Anterior cingulate cortex (tissue), 58 donors: ENCODE results near the gene CYB561D1.
A peak's percentile ranks its signal among the peaks of the same experiment; 100 is the strongest.

Experiments
- DNase-seq, 58 donors: peaks; one replicate each; lab custom pipeline; 2025; lab: John Stamatoyannopoulos, UW

CYB561D1 gene

DNA sequence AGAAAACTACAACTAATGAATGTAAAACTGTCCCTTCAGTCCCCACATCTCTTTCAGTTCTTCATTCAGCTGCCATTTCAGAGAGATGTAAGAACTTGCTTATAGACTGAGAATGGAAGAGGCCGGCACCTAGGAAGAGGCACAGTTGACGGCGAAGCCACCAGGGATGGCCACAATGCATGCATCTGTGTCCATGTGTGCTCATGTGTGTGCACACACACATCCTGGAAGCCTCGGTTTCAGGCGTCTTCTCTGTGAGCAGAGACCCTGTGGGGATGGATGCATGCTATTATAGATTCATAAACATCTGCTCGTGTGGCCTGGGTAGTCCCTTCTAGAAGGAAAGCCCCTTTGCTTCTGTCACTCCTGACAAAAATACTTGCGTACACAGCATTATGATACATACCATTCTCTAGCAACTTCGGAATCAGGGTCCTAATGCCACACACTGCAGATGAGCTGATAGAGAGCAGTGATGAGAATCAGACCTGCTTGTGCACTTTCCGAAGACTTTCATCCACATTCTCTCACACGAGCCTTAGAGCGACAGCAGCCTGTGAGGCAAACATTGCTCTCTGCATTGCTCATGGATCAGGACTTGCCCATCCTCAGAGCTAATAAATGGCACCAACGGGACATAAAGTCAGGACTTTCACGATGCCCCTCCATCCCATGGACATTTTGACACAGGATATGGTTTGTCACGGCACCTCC, 33.4 kb downstream of the CYB561D1 start:
- no peak for DNase-seq

DNA sequence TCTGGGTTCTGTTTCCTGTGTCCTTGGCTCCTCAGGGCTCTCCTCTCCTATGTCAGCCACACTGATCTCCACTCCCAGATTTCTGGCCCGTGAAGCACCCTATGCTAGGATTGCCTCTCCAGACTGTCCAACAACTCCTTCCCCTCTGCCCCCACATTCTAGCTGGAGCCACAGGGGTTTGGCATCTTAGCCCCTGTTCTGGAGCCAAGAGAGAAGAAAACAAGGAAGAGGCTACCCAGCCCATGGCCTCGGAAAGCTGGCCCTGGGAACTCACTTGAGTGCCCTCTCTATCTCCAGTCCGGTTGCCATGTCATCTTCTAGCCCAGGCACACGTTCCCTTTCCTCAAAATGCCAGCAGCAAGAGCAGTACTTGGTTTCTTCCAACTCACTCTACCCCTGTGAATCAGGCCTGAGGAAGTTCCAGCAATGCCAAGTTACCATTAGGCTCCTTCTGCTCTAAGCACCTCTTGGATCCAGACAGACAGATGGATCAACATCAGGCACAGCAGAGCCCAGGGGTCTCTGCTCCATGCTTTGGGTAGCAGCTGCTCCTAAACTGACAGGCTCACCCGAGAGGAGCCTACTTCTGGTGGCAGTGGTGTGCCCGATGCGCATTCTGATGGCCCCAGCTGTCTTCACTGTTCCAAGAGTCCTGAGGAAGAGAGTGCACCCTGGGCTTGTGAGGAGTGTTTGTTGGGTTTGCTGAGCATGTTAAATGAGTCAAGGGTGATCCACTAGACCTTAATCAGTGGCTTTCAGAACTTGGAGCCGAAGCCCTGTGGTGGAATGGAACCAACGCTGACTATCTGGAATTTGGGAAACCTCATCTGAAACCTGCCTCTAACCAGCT, 34.2 kb downstream of the CYB561D1 start:
- DNase-seq: no peak

DNA sequence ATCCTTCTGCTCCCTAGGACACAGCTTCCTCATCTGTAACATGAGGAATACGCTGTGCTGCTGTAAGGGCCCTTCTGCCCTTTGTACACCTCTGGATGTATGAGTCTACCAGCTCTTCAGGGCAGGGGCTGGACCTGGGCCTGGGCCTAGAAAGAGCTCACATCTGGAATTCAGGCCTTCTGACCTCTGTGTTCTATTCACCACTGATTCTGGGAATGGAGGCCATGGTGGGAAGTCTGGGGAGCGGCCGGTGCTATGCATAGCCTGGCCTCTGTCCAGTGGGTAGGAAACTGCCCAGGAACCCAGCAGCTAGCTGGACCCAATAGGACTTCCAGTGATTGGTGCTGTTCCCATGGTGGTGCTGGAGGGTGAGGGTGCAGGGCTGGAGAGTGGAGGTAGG, 34.8 kb downstream of the CYB561D1 start:
- DNase-seq: no peak

DNA sequence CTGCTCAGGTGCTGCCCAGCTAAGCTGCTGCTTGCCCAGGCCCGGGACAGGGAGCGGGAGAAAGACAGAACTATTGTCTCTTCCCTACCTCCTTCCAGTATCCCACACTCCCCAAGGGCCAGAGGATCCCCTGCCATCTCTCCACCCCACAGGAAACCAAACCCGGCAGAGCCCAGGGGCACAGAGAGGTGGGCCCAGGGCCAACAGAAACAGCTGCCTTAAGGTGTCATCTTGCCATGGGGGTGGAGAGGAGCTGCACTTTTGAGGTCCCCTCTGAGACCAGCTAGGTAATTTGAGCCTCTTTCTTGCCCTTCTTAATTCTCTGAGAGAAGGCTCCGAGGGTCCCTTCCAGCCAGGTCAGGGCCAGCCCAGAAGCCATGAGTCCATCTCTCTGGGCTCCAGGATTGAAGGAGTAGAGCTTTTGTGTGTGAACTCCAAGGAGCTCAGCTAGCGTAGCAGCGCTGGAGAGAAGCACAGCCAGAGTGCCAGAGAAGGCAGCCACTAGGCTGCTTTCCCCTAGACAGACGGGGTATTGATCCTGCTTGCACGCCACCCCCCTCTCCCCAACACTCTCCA, 36.1 kb downstream of the CYB561D1 start:
- peak in 2 of 58 donors; percentile 47 to 78 for DNase-seq

DNA sequence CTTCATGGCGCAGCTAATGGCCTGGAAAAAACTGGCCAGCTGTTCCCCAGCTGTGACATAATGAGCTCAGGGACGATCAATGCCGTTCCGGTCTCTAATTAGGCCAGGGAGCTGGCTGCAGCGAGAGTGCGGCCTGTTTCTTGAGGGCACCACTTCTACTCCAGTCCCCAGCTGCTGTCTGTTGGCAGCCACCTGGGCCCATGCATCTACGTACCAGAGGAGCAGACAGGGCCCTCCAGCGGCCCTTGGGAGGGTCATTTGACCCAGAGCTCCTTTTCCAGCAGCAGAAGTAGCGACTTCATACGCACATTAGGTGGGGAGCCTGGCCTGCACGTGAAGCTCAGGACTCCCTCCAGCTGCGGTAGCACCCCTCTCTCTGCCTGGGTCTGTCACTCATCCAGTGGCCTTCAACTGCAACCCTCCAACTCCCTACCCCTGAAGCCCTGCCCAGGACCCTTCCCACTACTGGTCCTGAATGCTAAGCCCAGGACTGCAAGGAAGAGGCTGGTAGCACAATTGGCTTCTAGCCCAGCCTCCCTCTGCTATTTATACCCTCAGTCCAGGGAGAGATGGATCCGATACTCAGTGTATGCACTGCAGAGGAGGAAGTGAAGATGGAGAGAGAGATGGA, 36.7 kb downstream of the CYB561D1 start:
- DNase-seq: peak in 37 of 58 donors; percentile 13 to 79 (median 41)

DNA sequence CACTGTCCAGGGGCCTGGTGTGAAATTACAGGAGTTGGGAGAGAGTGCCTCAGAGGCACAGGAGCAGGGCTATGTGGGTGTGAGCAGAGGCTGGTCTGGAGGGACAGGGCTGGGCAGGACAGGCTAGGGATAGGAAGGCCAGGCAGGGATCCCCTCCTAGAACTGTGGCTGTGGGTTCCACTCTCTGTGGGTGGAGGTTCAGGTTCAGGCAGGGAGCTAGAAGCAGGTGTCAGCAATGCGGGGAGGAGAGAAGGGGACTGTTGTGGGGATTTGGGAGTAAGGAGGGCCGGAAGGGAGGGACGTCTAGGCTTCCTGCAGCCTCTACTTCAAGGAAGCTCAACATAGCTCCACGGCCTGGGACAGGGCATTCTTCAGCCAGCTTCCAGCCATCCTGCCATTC, 37.5 kb downstream of the CYB561D1 start:
- no peak for DNase-seq

DNA sequence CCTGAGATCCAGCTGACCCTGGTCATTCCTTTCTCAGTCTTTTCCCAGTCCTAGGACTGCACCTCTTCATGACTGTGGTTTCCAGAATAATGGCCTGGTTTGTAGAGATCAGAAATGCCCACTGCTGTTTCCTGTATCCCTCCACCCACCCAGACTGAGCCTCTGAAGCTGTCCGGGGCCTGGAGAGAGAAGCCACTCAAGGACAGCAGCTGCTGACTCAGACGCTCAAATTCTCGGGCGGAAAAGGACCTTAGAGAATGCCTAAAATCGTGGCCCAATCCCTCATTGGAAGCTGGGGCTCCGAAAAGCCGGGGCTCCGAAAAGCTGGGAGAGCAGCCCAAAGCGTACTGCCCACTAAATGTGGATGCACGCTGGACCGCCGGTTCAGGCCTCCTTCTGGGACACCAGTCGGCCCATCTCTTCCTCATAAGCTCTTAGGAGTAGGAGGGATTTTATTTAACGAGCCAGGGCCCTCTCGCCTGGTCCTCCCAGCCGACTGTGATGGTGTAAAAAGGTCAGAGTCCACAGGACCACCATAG, 38.0 kb downstream of the CYB561D1 start:
- peak in 3 of 58 donors; percentile 48 to 63 (median 54) for DNase-seq

DNA sequence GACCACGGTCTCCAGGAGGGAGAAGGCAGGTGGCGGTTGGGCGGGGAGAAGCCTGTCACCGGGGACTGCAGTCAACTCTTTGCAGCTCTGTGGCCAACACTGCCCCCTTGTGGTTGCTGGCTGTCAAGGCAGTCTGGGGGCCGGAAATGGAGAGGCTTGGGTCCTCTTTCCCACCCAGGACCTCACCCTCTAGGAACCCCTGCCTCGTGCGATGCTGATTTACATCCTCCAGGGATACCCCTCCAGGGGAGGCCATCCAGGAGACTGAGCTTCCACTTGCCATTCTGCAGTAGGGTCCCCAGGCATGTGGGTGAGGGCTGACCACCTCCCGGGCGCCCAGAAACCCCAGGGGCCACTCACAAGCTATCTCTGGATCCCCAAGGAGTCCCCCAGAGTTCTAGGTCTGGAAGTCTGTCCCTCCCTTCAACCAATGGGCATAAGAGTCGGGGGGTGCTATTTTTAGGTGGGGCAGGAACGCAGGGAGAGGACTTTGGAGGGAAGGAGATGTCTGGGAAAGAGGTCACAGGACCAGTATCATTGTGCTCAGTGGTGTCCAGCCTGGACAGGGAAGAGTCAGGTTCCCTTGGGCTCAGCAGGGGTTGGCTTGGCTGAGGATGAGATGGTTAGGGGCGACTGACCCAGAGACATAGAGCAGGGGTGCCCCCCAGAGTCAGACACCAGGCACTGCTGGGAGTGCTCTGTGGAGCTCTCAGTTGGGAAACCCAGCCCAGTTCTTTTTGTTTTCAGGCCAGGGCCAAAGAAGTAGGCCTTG, 38.7 kb downstream of the CYB561D1 start:
- peak in 56 of 58 donors; percentile 24 to 90 (median 72) for DNase-seq

DNA sequence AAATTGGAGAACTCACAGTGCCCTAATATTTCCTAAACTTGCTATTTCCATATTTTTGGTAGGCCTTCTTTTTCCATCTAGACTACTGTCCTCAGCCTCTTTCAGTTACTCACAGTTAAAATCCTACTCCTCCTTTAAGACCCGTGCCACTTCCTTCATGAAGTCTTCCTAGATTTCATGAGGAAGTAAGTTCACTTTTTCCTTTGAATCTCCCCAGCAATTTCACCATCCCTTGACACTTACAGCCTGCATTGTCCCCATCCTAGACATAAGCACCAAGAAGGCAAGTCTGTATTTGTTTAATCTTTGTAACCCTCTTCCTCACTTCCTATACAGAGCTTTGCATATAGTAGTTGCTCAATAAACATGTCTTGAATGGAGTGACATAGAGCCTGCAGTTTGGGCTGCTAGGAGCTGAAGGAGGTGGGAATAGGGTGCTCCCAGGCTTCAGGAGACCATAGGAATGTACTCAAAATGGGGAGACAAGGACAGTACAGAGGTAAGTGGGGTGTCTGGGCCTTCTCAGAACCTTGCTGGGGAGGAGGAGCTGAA, 40.5 kb downstream of the CYB561D1 start:
- DNase-seq: no peak

DNA sequence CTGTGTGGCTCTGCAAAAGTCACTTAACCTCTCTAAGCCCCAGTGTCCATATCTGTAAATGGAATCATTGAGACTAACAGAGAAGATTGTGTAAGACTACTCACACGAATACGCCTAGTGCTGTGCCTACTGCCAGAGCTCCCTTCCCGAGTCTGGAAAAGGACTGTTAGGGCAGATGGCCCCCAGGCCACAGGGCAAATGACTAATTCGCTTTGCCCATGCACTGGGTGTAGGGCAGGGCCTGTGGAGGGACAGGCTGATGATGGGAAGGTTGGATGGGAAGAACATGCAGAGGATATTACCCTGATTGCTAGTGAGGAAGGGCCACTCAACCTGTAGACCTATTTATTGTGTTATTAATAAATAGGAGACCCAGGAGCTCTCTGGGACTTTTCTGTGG, 41.6 kb downstream of the CYB561D1 start:
- peak in 1 of 58 donors; percentile 41 for DNase-seq

DNA sequence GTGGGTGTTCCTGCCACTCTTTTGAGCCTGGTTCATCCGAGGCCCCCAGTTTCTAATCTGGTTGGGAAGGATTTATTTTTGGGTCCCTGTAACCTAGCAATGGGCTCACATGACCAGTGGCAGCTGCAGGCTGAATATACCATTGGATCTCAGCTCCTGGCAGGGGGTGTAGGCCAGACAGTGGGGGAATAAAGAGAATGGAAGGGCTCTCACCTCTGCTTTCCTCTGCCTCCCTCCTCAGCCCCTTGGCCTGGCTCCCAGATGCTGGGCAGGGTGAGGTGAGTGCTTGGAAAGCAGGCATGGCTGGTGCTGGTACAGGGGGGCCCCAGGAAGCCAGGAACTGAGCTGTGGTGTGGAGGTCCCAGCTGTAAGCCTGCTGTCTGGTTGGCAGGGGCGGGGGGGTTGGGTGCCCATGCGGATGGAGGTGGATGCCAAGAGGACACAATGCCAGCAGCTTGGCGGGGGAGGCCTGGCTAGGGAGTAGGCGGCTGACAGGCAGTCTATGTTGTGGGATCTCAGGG, 42.1 kb downstream of the CYB561D1 start:
- DNase-seq: peak in 54 of 58 donors; percentile 29 to 86 (median 68)

DNA sequence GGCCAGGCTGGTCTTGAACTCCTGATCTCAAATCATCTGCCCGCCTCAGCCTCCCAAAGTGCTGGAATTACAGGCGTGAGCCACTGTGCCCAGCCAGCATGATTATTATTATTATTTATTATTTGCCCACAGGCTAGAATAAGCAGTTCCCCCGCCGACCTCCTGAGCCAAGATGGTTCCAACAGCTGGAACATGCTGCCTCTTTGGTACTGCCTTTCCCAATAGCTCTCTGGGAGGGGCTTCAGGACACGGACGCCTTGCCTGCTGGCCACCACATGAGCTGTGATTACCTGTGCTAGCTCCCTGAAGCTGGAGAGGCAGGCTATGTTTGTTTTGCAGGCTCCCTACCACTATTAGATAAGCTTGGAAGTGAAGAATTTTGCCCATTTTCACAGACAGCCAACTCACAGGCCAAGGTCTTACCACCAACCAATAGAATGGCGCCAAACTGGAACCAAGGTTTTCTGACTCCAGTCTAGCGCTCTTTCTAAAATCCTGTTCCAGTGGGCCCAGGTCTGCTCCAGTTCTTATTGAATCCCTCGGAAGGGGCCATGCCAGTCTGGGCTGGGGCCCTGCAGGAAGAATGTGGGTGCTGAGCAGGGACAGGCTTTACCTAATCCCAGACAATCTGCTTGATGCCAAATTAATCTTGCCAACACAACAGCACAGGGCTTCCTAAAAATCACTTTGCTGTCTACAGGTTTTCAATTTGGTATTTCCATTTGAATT, 43.7 kb downstream of the CYB561D1 start:
- DNase-seq: no peak

DNA sequence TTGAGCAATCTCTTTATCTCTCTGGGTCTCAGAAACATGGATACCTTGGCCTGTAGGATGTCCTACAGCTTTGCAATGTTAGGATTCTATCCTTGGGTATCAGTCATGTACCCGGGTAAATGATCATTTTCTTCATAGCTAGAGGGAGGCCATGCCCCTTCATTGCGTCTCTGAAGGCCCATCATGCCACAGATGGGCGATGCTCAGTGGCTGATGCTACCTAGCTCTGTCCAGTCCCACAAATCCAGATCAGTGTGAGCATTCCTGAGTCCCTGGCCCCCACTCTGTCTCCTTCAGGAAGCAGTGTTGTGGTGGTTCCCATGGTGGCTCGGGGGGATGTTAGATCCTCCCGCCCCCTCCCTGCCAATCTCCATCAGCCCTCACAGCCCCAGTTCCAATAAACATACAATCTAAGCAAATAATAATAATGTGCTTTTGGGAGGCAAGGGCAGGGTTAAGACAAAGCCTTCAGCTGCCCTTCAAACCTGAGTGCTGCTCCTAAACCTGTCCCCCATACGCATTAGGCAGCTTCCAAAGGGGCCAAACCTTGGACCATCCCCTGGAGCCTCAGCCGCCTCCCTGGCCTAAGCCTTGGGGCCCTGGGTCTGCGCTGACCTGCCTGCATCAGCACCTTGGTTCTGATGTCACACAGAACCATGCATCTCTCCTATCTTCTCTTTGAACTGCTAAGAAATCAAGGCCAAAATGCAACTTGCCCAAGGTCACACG, 45.1 kb downstream of the CYB561D1 start:
- DNase-seq: no peak

DNA sequence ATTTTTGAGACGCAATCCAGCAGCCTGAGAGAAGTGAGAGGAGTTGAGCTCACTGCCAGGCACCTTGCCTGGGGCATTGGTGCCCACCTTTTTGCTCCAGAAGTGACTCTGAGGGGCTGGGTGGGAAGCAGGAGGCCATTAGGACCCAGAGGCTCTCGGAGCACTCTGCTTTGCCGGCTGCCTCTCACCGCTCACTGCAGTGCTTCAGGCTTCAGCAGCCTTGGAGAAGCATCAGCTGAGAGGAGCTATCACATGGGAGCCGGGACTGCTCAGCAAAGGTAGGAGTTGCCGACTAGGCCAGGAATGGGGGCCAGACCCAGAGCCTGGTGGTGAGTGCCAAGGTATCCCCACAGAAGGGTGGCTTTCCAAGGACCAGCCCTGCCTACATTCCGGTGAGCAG, 45.8 kb downstream of the CYB561D1 start, which contains the start of gene GPR61:
Gene GPR61 (plus strand): TSS at position 197 of the 400 bp plus-strand sequence. CDS start 3,151 bp downstream, outside the sequence.
- DNase-seq: peak in 37 of 58 donors; percentile 13 to 86 (median 53)

DNA sequence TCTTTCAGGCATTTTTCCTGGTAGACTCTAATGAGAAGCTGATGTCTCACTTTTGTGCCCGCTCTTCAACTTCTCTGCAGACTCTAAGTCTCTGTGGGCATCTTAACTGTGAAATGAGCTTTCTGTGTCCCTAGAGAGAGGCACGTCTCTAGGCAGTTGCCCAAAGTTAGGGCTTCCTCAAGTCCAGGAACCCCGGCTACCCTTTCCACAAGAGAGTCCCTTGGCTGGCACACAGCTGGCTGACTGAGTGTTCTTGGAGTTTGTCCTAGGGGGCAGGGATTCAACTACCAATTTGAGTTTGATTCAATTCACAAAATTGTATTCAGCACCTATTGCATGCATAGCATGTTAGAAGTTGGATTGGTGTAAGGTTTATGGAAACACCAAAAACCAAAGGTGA, 47.2 kb downstream of the CYB561D1 start:
- peak in 13 of 58 donors; percentile 8 to 40 (median 18) for DNase-seq

DNA sequence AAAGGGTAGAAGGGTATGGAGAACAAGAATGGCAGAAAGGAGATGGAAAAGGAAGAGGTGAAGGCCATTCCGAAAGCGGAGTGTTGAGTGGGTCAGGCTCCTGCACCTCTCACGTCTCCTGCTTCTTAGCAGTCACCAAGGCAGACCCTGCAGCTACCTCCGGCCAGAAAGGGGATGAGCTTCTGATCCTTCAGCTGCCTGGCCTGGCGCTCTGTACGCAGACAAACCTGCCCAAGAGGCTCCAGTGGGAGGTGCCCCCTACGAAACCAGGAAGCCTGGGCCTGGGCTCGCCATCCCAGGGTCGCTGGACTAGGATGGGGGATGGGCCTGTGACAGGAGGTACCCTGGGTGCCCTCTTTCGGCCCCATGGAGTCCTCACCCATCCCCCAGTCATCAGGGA, 48.8 kb downstream of the CYB561D1 start:
- no peak for DNase-seq

DNA sequence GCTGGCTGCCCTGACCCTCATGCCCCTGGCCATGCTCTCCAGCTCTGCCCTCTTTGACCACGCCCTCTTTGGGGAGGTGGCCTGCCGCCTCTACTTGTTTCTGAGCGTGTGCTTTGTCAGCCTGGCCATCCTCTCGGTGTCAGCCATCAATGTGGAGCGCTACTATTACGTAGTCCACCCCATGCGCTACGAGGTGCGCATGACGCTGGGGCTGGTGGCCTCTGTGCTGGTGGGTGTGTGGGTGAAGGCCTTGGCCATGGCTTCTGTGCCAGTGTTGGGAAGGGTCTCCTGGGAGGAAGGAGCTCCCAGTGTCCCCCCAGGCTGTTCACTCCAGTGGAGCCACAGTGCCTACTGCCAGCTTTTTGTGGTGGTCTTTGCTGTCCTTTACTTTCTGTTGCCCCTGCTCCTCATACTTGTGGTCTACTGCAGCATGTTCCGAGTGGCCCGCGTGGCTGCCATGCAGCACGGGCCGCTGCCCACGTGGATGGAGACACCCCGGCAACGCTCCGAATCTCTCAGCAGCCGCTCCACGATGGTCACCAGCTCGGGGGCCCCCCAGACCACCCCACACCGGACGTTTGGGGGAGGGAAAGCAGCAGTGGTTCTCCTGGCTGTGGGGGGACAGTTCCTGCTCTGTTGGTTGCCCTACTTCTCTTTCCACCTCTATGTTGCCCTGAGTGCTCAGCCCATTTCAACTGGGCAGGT, 49.5 kb downstream of the CYB561D1 start:
- no peak for DNase-seq
